ENCODE measurements around the gene SLC22A23.

The SLC22A23 gene

DNA sequence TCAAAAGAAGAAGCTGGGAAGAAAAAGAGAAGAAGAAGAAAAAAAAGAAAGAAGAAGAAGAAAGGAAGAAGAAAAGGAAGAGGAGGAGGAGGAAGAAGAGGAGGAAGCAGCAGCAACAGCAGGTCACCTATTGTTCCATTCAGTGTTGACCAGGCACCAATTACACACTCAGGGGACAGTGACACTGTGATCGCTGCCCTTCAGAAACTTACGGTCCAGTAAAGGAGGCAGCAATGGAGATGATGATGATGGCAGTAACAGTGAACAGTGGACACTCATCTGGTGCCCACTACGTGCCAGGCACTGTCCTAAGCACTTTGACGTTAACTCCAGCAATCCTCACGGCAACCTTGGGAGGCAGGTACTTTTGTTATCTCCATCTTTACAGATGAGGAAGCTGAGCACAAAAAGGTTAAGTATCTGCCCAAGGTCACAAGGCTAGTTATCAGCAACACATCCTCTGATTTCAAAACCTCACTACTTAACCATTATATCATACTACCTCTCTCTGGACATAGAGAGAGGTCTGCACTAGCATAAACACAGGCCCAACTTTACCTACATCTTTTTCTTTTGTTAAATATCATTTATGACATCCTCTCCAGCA is 83.2 kb downstream of the SLC22A23 start:
- Histone ChIP-seq H3K9me2 (replicated peaks; ENCODE audit: control insufficient read depth, low read length) (no peaks in the 10 kb centered on the region), H4K20me1 (ENCODE audit: control insufficient read depth, insufficient read depth, low read depth, low read length) (no peaks in the 10 kb centered on the region), H3K36me3 (ENCODE audit: control insufficient read depth, low read length) (no peaks in the 10 kb centered on the region), H3K9me3 (ENCODE audit: control insufficient read depth, insufficient read depth, low read length) (no peaks in the 10 kb centered on the region), H3K27me3 (ENCODE audit: control insufficient read depth, low read length) (peaks cover 13% of the 10 kb centered on the region), H3K79me2 (ENCODE audit: control insufficient read depth, low read length) (no peaks in the 10 kb centered on the region), H3K4me3 (ENCODE audit: low read length) (no peak overlapping the region), H3F3A (ENCODE audit: control insufficient read depth, insufficient read depth) (no peaks in the 10 kb centered on the region), H3K27ac (ENCODE audit: low read depth, low read length) (no peak overlapping the region), H3K4me1 (ENCODE audit: control insufficient read depth, low read length) (no peaks in the 10 kb centered on the region), H3K4me2 (ENCODE audit: low read length) (no peak overlapping the region)
- TF ChIP-seq EZH2phosphoT487 (IDR thresholded peaks at IDR 0.05; ENCODE audit: borderline replicate concordance, low read length): no peak
- TF ChIP-seq, protein P1, sequence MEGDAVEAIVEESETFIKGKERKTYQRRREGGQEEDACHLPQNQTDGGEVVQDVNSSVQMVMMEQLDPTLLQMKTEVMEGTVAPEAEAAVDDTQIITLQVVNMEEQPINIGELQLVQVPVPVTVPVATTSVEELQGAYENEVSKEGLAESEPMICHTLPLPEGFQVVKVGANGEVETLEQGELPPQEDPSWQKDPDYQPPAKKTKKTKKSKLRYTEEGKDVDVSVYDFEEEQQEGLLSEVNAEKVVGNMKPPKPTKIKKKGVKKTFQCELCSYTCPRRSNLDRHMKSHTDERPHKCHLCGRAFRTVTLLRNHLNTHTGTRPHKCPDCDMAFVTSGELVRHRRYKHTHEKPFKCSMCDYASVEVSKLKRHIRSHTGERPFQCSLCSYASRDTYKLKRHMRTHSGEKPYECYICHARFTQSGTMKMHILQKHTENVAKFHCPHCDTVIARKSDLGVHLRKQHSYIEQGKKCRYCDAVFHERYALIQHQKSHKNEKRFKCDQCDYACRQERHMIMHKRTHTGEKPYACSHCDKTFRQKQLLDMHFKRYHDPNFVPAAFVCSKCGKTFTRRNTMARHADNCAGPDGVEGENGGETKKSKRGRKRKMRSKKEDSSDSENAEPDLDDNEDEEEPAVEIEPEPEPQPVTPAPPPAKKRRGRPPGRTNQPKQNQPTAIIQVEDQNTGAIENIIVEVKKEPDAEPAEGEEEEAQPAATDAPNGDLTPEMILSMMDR (IDR thresholded peaks at IDR 0.05; ENCODE audit: low read depth, low read length, poor library complexity, severe bottlenecking): no peak

DNA sequence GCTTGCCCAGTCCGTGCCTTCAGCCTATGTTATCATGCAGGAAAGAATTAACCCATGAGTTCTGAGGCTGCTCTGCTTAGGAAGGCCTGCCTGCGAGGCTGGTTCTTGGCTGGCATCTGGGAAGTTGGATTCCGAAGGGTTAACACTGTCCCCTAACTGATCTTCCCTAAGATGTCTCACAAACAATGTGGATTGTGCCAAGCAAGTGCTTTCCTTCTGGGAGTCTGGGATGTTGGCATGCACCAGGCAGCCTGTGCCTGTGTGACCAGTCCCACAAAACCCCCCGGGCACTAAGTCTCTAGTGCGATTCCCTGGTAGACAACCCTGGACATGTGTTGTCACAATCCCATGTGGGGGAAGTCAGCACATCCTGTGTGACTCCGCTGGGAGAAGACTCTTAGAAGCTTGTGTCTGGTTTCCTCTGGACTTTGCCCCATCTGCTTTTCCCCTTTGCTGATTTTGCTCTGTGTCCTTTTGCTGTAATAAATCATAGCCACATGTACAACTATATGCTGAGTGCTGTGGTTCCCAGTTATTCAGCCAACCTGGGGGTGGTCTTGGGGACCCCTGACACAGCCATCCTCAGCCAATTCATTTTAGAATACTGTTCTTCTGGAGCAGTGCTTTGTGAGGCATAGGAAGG is 83.8 kb downstream of the SLC22A23 start:
- H3K36me3 ChIP-seq (ENCODE audit: control insufficient read depth, low read length): no peaks in the 10 kb centered on the region
- no peaks in the 10 kb centered on the region for H4K20me1 ChIP-seq (ENCODE audit: control insufficient read depth, insufficient read depth, low read depth, low read length)
- H3K4me2 ChIP-seq (ENCODE audit: low read length): no peak overlapping the region
- H3K27me3 ChIP-seq (ENCODE audit: control insufficient read depth, low read length): peaks cover 18% of the 10 kb centered on the region
- TF ChIP-seq EZH2phosphoT487 (IDR thresholded peaks at IDR 0.05; ENCODE audit: borderline replicate concordance, low read length): no peak
- TF ChIP-seq, protein P1 (IDR thresholded peaks at IDR 0.05; ENCODE audit: low read depth, low read length, poor library complexity, severe bottlenecking): no peak
- no peaks in the 10 kb centered on the region for H3F3A ChIP-seq (ENCODE audit: control insufficient read depth, insufficient read depth)
- H3K4me1 ChIP-seq (ENCODE audit: control insufficient read depth, low read length): no peaks in the 10 kb centered on the region
- no peak overlapping the region for H3K27ac ChIP-seq (ENCODE audit: low read depth, low read length)
- H3K9me2 ChIP-seq (replicated peaks; ENCODE audit: control insufficient read depth, low read length): no peaks in the 10 kb centered on the region
- H3K79me2 ChIP-seq (ENCODE audit: control insufficient read depth, low read length): no peaks in the 10 kb centered on the region
- H3K9me3 ChIP-seq (ENCODE audit: control insufficient read depth, insufficient read depth, low read length): no peaks in the 10 kb centered on the region
- no peak overlapping the region for H3K4me3 ChIP-seq (ENCODE audit: low read length)

DNA sequence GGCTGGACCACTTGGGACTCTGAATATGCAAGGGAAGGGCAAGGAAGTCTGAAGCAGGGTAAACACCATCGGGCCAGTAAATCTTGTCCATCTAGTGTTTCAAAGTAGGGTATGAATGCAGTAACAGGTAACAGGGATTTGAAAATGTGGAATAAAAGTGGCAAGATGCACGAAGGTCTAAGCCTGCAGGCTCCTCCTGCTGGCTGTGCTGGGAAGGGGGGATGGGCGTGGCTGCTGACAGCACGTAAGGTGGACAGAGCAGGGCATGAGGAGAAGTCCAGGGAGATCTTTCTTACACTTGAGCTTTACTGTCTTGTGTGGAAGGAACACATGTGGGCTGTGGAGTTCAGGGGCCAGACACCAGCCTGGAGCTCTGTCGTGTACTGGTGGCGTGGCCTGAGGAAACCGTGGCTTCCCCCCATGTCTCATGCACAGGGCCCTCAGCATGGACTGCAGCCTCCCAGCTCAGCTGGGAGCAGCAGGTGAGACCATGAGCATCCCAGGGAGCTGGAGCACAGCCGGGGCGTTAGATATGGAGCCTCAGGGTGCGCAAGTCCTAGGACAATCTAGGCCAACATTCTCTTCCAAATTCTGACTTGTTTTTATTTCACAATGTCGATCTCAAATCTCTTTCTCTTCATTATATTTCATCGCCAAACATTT is 84.5 kb downstream of the SLC22A23 start:
- TF ChIP-seq, protein P1 (IDR thresholded peaks at IDR 0.05; ENCODE audit: low read depth, low read length, poor library complexity, severe bottlenecking): no peak
- no peak for TF ChIP-seq EZH2phosphoT487 (IDR thresholded peaks at IDR 0.05; ENCODE audit: borderline replicate concordance, low read length)
- Histone ChIP-seq H3K27me3 (ENCODE audit: control insufficient read depth, low read length) (peaks cover 25% of the 10 kb centered on the region), H3K9me3 (ENCODE audit: control insufficient read depth, insufficient read depth, low read length) (no peaks in the 10 kb centered on the region), H3F3A (ENCODE audit: control insufficient read depth, insufficient read depth) (no peaks in the 10 kb centered on the region), H3K27ac (ENCODE audit: low read depth, low read length) (no peak overlapping the region), H4K20me1 (ENCODE audit: control insufficient read depth, insufficient read depth, low read depth, low read length) (no peaks in the 10 kb centered on the region), H3K9me2 (replicated peaks; ENCODE audit: control insufficient read depth, low read length) (no peaks in the 10 kb centered on the region), H3K36me3 (ENCODE audit: control insufficient read depth, low read length) (no peaks in the 10 kb centered on the region), H3K4me2 (ENCODE audit: low read length) (no peak overlapping the region), H3K4me3 (ENCODE audit: low read length) (no peak overlapping the region), H3K4me1 (ENCODE audit: control insufficient read depth, low read length) (no peaks in the 10 kb centered on the region), H3K79me2 (ENCODE audit: control insufficient read depth, low read length) (no peaks in the 10 kb centered on the region)

Measured in DOHH2 (cell line).